Uterus (tissue), 4 donors: ENCODE data around the gene RHOT1. TPM values are rescaled to one million over a fixed set of nuclear protein-coding genes. Genes with fewer than 3 reads are reported as not detected.
A peak's percentile ranks its signal among the peaks of the same experiment; 100 is the strongest.

Experiments used
- DNase-seq, 2 donors: peaks; one replicate each; pipeline ENCODE4 v3.0.0-alpha.2; 2019 to 2020
- H3K27ac ChIP-seq, 2 donors: fragments of 200-600 bp; sonication (generic); 1 replicate in 1 of 2; 2 replicates in 1 of 2; pipeline ENCODE4 v1.5.1; 2016 to 2018
- H3K27me3 ChIP-seq, 2 donors: fragments of 200-600 bp; sonication (generic); one replicate each; pipeline ENCODE4 v1.5.1; 2018 to 2019; ENCODE audit warnings: control low read depth in 1 of 2
- H3K36me3 ChIP-seq, 2 donors: fragments of 200-600 bp; sonication (generic); one replicate each; pipeline ENCODE4 v1.5.1; 2019; ENCODE audit warnings: control low read depth in 1 of 2
- H3K4me1 ChIP-seq, 2 donors: fragments of 200-600 bp; sonication (generic); one replicate each; pipeline ENCODE4 v1.5.1; 2018 to 2019; ENCODE audit warnings: control low read depth in 1 of 2
- H3K4me3 ChIP-seq, 2 donors: fragments of 200-600 bp; sonication (generic); 1 replicate in 1 of 2; 2 replicates in 1 of 2; pipeline ENCODE4 v1.5.1; 2018 to 2019; ENCODE audit warnings: mild to moderate bottlenecking in 1 of 2
- H3K9me3 ChIP-seq, 2 donors: fragments of 200-600 bp; sonication (generic); one replicate each; pipeline ENCODE4 v1.5.1; 2019; ENCODE audit warnings: control low read depth in 1 of 2
- POLR2A ChIP-seq, 2 donors: fragments of 450-650 bp; IDR thresholded peaks; one replicate each; pipeline ENCODE4 v1.6.1; 2016; ENCODE audit warnings: antibody characterized with exemption in 2 of 2, mild to moderate bottlenecking in 1 of 2, moderate library complexity in 1 of 2
- intact Hi-C: fragments of 100-400 bp; cut with DNase I; formaldehyde crosslinking; loops from one replicate; pipeline ENCODE4 v1.15.1; 2023; ENCODE audit warnings: low total_unique reads
- total RNA-seq, 4 donors: library from RNA; depleted of rRNA in 3 of 4; stranded (reverse); fragments of >200 nt in 3 of 4; gene quantifications; one replicate each; pipeline versions ENCODE4 v1.1.0 to v1.2.4, GENCODE V29; 2014 to 2023
- TF ChIP-seq, protein P1 (sequence below), 4 experiments: fragments of 200-600 bp in 2 of 4; fragments of 450-650 bp in 2 of 4; sonication (generic) in 2 of 4; IDR thresholded peaks; one replicate each; pipeline ENCODE4 v1.5.1; 2016 to 2019; ENCODE audit warnings: antibody characterized with exemption in 4 of 4, mild to moderate bottlenecking in 2 of 4, moderate library complexity in 1 of 4
- donor health status: DM: yes; HTN: yes; CAD: no.

Gene RHOT1
- total RNA-seq, 4 donors from 2014 or later: 15.6 to 86.2 (median 53.8) TPM

DNA sequence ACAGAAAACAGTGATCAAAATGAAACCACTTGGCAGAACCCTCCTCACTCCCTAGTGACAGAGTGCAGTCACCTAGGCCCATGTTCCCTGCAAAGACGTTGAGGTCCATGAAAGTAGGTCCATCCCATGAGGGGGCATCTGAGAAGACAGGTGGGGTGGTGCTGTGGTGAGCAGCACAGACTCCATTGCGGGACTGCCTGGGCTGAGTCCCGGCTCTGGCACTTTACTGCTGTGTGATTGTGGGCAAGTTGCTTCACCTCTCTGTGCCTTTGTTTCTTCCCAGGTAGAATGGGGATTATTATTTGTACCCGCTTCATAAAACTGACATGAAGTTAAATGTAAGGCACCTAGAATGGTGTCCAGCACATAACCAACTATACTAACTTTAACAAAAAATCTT is 23.5 kb upstream of the RHOT1 start:
- no peak for DNase-seq
- intact Hi-C loops: no loop called here
- H3K9me3 ChIP-seq: no peaks in the 10 kb centered on the region
- no peak overlapping the region for H3K4me3 ChIP-seq
- H3K27ac ChIP-seq: no peak overlapping the region
- TF ChIP-seq, protein P1, sequence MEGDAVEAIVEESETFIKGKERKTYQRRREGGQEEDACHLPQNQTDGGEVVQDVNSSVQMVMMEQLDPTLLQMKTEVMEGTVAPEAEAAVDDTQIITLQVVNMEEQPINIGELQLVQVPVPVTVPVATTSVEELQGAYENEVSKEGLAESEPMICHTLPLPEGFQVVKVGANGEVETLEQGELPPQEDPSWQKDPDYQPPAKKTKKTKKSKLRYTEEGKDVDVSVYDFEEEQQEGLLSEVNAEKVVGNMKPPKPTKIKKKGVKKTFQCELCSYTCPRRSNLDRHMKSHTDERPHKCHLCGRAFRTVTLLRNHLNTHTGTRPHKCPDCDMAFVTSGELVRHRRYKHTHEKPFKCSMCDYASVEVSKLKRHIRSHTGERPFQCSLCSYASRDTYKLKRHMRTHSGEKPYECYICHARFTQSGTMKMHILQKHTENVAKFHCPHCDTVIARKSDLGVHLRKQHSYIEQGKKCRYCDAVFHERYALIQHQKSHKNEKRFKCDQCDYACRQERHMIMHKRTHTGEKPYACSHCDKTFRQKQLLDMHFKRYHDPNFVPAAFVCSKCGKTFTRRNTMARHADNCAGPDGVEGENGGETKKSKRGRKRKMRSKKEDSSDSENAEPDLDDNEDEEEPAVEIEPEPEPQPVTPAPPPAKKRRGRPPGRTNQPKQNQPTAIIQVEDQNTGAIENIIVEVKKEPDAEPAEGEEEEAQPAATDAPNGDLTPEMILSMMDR (IDR thresholded peaks at IDR 0.05): no peak
- no peak for TF ChIP-seq POLR2A (IDR thresholded peaks at IDR 0.05)
- H3K4me1 ChIP-seq: no peaks in the 10 kb centered on the region
- no peaks in the 10 kb centered on the region for H3K27me3 ChIP-seq
- H3K36me3 ChIP-seq: no peaks in the 10 kb centered on the region

DNA sequence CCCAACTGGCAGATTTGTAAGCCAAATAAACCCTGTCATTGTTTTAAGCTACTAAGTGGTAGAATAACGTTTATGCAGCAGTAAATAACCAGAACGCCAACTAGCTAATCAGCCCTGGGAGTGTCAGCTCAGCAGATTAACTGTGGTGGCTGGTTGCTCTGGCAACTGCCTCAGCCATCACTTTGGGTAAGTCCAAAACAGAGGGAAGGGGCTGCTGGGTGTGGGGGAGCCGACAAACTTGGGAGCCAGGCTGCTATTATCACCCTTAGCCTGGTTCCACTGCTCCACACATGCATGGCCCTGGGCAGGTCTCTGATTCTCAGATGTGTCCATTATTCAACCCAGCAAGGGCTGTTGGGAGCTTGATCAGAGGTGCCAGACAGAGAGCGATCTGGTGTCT is 22.2 kb upstream of the RHOT1 start:
- intact Hi-C loops: no loop called here
- Histone ChIP-seq H3K27ac (no peak overlapping the region), H3K27me3 (no peaks in the 10 kb centered on the region), H3K4me3 (no peak overlapping the region), H3K4me1 (no peaks in the 10 kb centered on the region), H3K9me3 (no peaks in the 10 kb centered on the region), H3K36me3 (no peaks in the 10 kb centered on the region)
- no peak for DNase-seq
- no peak for TF ChIP-seq POLR2A (IDR thresholded peaks at IDR 0.05)
- TF ChIP-seq, protein P1 (IDR thresholded peaks at IDR 0.05): no peak

DNA sequence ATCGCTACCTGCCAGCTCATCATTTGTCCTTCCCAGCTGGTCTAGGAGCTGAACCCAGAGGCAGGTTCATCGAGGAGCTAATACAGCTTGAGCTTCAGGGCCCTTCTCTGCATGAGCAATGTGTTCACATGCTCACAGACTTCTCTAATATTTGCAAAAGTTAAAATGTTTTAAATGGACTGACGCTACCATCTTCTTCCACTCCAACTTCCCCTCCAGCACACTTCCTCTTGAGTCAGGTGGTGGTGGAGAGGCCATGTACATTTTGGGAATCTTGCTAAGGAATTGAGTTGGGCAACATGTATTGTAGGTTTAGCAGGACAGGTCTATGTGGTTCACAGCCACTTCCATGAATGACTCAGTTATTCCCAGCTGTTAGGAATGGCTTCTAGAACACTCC is 21.6 kb upstream of the RHOT1 start:
- intact Hi-C loops: no loop called here
- no peak for DNase-seq
- H3K4me1 ChIP-seq: no peaks in the 10 kb centered on the region
- TF ChIP-seq POLR2A (IDR thresholded peaks at IDR 0.05): no peak
- TF ChIP-seq, protein P1 (IDR thresholded peaks at IDR 0.05): no peak
- H3K4me3 ChIP-seq: no peak overlapping the region
- H3K9me3 ChIP-seq: no peaks in the 10 kb centered on the region
- no peak overlapping the region for H3K27ac ChIP-seq
- H3K36me3 ChIP-seq: no peaks in the 10 kb centered on the region
- H3K27me3 ChIP-seq: no peaks in the 10 kb centered on the region

DNA sequence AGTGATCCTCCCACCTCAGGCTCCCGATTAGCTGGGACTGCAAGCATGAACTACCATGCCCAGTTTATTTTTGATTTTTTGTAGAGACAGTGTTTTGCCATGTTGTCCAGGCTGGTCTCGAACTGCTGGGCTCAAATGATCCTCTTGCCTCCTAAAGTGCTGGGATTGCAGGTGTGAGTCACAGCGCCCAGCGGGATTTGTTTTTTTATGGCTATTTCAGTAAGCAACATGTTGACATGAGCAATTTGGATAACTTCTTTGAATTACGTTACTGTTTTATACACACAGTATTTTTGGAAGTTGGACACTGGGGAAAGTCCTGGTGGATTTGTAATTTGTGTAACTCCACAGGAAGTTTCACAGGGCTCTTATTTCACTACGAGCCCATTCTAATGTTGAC is 18.5 kb upstream of the RHOT1 start:
- TF ChIP-seq POLR2A (IDR thresholded peaks at IDR 0.05): no peak
- TF ChIP-seq, protein P1 (IDR thresholded peaks at IDR 0.05): no peak
- Histone ChIP-seq H3K36me3 (no peaks in the 10 kb centered on the region), H3K4me1 (peaks cover 0 to 5% of the 10 kb centered on the region in 2 donors), H3K9me3 (no peaks in the 10 kb centered on the region), H3K27me3 (no peaks in the 10 kb centered on the region), H3K4me3 (no peak overlapping the region), H3K27ac (no peak overlapping the region)
- peak in 1 of 2 donors; percentile 29 for DNase-seq
- intact Hi-C loops: no loop called here

DNA sequence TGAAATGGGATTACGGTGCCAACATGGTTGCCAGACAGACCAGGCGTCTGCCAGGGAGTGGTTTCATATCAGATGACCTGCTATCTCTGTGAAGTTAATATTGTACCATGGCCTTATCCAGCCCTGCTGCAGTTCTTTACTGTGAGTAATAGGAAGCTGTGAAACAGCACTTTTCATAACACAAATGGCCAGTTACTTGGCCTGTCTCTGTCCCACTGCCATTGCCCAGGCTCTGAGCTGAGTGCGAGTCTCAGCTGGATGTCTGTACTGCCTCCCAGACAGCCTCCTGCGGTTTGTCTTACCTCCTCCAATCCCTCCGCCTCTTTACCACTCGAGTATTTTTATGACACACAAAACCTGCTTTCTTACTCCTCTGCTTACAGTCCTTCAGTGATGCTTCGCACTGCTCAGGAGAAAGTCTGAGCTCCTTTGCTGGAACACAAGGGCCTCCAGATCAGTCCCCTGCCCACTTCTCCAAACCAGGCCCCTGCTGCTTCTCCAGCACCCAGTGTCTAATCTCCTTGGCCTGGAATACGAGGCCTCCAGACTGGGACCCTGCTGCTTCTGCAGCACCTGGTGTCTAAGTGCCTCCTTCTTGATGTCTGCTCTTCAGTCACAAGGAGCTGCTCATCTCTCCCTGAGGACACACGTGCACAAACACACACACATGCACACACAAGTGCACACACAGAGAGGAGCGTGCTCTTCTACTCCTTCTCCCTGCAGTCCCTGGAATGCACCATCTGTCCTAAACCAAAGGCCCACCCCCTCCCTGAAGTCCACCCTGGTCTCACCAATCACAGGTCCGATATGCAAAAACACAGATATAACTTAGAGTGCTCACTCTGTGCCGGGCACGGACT is 17.1 kb upstream of the RHOT1 start:
- Histone ChIP-seq H3K27me3 (no peaks in the 10 kb centered on the region), H3K4me3 (no peak overlapping the region)
- intact Hi-C loops: no loop called here

More for the DNA sequence above, 17.1 kb upstream of the RHOT1 start:
- Histone ChIP-seq H3K4me1 (peaks cover 0 to 5% of the 10 kb centered on the region in 2 donors), H3K27ac (no peak overlapping the region), H3K36me3 (no peaks in the 10 kb centered on the region), H3K9me3 (no peaks in the 10 kb centered on the region)
- TF ChIP-seq POLR2A (IDR thresholded peaks at IDR 0.05): no peak
- TF ChIP-seq, protein P1 (IDR thresholded peaks at IDR 0.05): no peak
- no peak for DNase-seq
